HL-60 (cell line): ENCODE measurements around the gene MICU1.

Source experiments
- DNase-seq, 2 experiments: peaks; one replicate each; pipeline ENCODE4 v3.0.0-alpha.2; 2010 to 2020; ENCODE audit warnings: low read depth in 1 of 2, low spot score in 1 of 2
- H3K27ac ChIP-seq: fragments of 250-450 bp; sonication (Bioruptor Pico); replicated peaks from 2 replicates; pipeline ENCODE4 v1.5.1; 2020; ENCODE audit warnings: mild to moderate bottlenecking, moderate library complexity
- H3K27me3 ChIP-seq: fragments of 250-450 bp; sonication (Bioruptor Pico); 2 replicates; pipeline ENCODE4 v1.5.1; 2021; ENCODE audit warnings: mild to moderate bottlenecking, moderate library complexity; ENCODE audit not compliant: insufficient read depth, poor library complexity, severe bottlenecking
- H3K4me3 ChIP-seq: replicated peaks from 2 replicates; pipeline ENCODE4 v1.5.1; 2011; ENCODE audit warnings: mild to moderate bottlenecking, control low read depth, low read length; ENCODE audit not compliant: insufficient read depth
- GABPA ChIP-seq: IDR thresholded peaks from 2 replicates; pipeline ENCODE4 v1.6.1; 2012; ENCODE audit warnings: low read depth
- POLR2AphosphoS5 ChIP-seq: IDR thresholded peaks from 2 replicates; pipeline ENCODE4 v1.6.1; 2012; ENCODE audit warnings: low read depth
- SPI1 ChIP-seq: IDR thresholded peaks from 2 replicates; pipeline ENCODE4 v1.6.1; 2012; ENCODE audit warnings: low read depth, mild to moderate bottlenecking, borderline replicate concordance
- TF ChIP-seq, protein P1 (sequence below): IDR thresholded peaks from 2 replicates; pipeline ENCODE4 v1.6.1; 2012; ENCODE audit warnings: low read depth; ENCODE audit not compliant: insufficient replicate concordance
- TF ChIP-seq, protein P2 (sequence below): IDR thresholded peaks from one replicate; pipeline ENCODE4 v1.5.1; 2011; ENCODE audit warnings: low read length, control low read depth, inconsistent platforms; ENCODE audit not compliant: insufficient read depth

Gene MICU1

DNA sequence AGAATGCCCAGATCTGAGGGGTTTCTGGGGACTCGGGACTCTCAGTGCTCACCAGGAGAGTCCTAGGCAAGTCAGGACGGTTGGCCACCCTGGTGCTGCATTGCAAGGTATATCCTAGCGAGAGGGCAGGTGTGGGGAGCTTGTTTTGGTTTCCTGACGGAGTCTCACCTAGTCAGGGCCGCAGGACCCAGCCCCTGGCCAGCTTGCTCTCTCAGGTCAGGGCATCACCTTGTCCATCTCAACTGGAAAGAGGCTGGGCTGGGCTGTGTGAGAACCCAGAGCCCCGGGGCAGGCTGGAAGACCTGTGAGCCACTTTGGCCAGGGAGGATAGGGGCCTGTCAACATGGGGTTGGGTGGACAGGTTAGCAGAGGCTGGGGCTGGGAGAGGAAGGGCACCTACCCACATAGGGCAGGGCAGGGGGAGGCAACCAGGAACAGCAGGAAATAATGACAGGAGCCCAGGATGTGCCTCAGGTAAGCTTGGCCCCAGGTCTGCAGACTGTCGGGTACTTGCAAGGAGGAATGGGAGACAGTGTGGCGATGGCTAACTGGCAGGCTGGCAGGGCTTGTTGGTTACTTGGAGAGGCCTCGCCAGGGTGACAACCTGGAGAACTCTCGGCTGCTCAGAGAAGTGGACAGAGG, 302.6 kb downstream of the MICU1 start:
- Histone ChIP-seq H3K27ac (peak overlapping the region; percentile 96), H3K27me3 (no peaks in the 10 kb centered on the region), H3K4me3 (no peak overlapping the region)
- TF ChIP-seq POLR2AphosphoS5: no peak
- TF ChIP-seq GABPA: no peak
- TF ChIP-seq, protein P1, sequence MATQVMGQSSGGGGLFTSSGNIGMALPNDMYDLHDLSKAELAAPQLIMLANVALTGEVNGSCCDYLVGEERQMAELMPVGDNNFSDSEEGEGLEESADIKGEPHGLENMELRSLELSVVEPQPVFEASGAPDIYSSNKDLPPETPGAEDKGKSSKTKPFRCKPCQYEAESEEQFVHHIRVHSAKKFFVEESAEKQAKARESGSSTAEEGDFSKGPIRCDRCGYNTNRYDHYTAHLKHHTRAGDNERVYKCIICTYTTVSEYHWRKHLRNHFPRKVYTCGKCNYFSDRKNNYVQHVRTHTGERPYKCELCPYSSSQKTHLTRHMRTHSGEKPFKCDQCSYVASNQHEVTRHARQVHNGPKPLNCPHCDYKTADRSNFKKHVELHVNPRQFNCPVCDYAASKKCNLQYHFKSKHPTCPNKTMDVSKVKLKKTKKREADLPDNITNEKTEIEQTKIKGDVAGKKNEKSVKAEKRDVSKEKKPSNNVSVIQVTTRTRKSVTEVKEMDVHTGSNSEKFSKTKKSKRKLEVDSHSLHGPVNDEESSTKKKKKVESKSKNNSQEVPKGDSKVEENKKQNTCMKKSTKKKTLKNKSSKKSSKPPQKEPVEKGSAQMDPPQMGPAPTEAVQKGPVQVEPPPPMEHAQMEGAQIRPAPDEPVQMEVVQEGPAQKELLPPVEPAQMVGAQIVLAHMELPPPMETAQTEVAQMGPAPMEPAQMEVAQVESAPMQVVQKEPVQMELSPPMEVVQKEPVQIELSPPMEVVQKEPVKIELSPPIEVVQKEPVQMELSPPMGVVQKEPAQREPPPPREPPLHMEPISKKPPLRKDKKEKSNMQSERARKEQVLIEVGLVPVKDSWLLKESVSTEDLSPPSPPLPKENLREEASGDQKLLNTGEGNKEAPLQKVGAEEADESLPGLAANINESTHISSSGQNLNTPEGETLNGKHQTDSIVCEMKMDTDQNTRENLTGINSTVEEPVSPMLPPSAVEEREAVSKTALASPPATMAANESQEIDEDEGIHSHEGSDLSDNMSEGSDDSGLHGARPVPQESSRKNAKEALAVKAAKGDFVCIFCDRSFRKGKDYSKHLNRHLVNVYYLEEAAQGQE: no peak
- no peak for DNase-seq

DNA sequence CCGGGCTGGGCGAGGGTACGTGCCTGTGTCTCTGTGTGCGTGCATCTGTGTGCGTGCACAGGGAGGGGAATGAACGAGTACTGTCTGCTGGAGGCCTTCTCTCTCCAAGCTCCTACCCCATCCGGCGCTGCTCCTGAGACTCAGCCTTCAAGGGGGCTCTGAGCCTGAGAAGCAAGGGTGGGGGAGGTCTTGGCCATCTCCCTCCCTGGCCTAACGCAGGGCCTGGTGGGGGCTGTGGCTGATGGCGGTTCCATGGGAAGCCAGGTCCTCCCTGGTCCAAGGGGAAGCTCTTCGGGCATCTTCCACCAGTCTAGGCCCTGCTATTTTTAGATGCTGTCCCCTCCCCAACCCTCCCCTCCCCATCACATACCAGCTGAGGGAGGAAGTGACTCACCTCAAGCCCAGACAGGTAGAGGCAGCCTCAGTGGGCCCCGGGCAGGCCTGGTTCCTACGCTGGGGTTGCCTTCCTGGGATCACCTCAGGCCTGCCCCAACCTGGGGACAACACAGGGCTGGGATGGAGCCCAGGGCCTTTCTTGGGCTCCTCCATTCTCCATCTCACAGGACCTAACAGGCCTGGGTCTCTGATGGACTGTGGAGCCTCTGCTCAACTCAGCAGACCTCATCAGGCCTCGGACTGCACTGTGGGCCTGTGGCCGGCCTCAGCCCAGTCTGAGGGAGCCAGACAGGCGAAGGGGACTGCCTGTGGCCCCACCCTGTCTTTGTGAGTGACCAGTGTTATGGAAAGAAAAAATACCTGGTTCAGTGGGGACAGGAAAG, 303.4 kb downstream of the MICU1 start:
- H3K27ac ChIP-seq: peak overlapping the region; percentile 96
- TF ChIP-seq GABPA (no peak), SPI1 (no peak), POLR2AphosphoS5 (no peak)
- TF ChIP-seq, protein P2, sequence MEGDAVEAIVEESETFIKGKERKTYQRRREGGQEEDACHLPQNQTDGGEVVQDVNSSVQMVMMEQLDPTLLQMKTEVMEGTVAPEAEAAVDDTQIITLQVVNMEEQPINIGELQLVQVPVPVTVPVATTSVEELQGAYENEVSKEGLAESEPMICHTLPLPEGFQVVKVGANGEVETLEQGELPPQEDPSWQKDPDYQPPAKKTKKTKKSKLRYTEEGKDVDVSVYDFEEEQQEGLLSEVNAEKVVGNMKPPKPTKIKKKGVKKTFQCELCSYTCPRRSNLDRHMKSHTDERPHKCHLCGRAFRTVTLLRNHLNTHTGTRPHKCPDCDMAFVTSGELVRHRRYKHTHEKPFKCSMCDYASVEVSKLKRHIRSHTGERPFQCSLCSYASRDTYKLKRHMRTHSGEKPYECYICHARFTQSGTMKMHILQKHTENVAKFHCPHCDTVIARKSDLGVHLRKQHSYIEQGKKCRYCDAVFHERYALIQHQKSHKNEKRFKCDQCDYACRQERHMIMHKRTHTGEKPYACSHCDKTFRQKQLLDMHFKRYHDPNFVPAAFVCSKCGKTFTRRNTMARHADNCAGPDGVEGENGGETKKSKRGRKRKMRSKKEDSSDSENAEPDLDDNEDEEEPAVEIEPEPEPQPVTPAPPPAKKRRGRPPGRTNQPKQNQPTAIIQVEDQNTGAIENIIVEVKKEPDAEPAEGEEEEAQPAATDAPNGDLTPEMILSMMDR: no peak
- TF ChIP-seq, protein P1: no peak
- no peaks in the 10 kb centered on the region for H3K27me3 ChIP-seq
- H3K4me3 ChIP-seq: no peak overlapping the region
- DNase-seq: no peak

DNA sequence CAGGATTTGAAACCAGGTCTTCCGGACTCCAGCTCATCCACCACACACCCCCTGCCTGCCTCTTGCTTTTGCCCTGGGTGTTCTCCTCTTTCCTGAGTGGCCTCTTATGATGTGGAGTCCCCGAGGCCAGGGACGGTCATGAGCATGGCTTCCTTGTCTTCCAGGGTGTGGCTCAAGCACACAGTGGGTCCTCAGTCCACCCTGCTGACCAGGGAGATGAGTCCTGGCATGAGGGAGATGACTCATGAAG, 303.9 kb downstream of the MICU1 start:
- Histone ChIP-seq H3K4me3 (no peak overlapping the region), H3K27ac (peak overlapping the region; percentile 96), H3K27me3 (no peaks in the 10 kb centered on the region)
- DNase-seq: no peak
- TF ChIP-seq, protein P2: no peak
- no peak for TF ChIP-seq GABPA
- TF ChIP-seq POLR2AphosphoS5: no peak
- TF ChIP-seq, protein P1: no peak
- TF ChIP-seq SPI1: no peak
